Measurements from ENCODE around the gene PPP1R9A. TPM values are rescaled to one million over a fixed set of nuclear protein-coding genes. Genes with fewer than 3 reads are reported as not detected.
A peak's percentile ranks its signal among the peaks of the same experiment; 100 is the strongest.

Gene PPP1R9A
- total RNA-seq, 1 donor from 2014 or later: 30.6 TPM

DNA sequence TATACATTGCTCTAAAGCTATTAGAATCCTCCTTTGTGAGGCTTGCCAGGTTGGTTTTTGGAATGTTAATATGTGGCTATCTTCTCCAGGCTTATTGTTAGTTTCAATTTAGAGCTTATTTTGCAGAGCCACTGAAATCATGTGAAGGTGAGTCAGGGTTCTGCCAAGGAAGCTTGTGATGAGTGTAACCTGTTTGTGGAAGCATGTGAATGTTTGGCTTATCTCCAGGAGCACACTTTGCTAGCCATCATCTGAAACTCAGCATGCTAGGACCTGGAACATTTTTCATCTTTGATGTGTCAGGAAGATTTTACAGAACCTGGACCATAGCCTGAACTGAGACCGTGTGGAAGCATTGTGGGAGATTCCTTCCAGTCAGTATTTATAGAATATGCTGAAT is 197.3 kb downstream of the PPP1R9A start:
- intact Hi-C loops (cut with DNase I): no loop called here
- DNase-seq (no peak), ATAC-seq (peak; percentile 38)
- TF ChIP-seq, protein P1, sequence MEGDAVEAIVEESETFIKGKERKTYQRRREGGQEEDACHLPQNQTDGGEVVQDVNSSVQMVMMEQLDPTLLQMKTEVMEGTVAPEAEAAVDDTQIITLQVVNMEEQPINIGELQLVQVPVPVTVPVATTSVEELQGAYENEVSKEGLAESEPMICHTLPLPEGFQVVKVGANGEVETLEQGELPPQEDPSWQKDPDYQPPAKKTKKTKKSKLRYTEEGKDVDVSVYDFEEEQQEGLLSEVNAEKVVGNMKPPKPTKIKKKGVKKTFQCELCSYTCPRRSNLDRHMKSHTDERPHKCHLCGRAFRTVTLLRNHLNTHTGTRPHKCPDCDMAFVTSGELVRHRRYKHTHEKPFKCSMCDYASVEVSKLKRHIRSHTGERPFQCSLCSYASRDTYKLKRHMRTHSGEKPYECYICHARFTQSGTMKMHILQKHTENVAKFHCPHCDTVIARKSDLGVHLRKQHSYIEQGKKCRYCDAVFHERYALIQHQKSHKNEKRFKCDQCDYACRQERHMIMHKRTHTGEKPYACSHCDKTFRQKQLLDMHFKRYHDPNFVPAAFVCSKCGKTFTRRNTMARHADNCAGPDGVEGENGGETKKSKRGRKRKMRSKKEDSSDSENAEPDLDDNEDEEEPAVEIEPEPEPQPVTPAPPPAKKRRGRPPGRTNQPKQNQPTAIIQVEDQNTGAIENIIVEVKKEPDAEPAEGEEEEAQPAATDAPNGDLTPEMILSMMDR (IDR thresholded peaks at IDR 0.05): no peak
- Histone ChIP-seq H3K27ac (no peak overlapping the region), H3K36me3 (no peaks in the 10 kb centered on the region), H3K9me3 (no peaks in the 10 kb centered on the region), H3K27me3 (no peaks in the 10 kb centered on the region), H3K4me1 (no peaks in the 10 kb centered on the region), H3K4me3 (no peak overlapping the region)

DNA sequence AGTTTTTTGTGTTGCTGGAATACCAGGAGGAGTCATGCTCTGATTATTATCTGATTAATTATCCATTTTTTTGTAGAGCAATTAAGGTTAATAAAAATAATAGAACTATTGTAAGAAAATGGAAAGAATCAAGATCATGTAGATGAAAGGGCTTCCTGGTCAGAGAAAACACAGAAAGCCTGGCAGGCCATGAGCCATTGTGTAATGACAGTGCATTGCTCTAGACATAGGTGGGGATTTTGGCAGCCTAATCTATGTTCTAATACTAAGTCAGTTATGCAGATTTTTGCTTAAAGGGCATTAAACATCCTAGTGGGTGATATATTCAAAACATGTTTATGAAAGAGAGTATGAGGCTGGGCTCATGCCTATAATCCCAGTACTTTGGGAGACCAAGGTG is 198.2 kb downstream of the PPP1R9A start:
- Histone ChIP-seq H3K4me3 (no peak overlapping the region), H3K27ac (no peak overlapping the region), H3K27me3 (no peaks in the 10 kb centered on the region), H3K36me3 (no peaks in the 10 kb centered on the region), H3K4me1 (no peaks in the 10 kb centered on the region), H3K9me3 (no peaks in the 10 kb centered on the region)
- TF ChIP-seq, protein P1 (IDR thresholded peaks at IDR 0.05): no peak
- no peak for DNase-seq
- no peak for ATAC-seq
- intact Hi-C loops (cut with DNase I): no loop called here

DNA sequence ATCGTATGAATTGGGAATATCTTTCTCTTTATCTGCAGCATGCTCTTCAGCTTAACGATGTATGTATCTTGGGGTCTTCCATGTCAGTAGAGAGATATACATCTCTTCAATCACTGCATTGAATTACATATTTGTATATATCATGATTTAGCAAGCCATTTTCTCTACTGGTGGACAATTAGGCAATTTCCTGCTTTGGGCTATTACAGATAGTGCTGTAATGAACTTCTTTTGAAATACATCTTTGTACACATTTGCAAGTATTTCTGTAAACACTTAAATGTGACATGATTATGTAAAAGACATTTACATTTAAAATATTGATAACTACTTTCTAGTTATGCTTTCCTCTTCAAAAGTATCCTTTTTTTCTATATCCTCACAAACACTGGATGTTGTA is 199.0 kb downstream of the PPP1R9A start:
- ATAC-seq (no peak), DNase-seq (no peak)
- H3K36me3 ChIP-seq: no peaks in the 10 kb centered on the region
- no peaks in the 10 kb centered on the region for H3K4me1 ChIP-seq
- TF ChIP-seq, protein P1 (IDR thresholded peaks at IDR 0.05): no peak
- intact Hi-C loops (cut with DNase I): no loop called here
- H3K27me3 ChIP-seq: no peaks in the 10 kb centered on the region
- no peak overlapping the region for H3K4me3 ChIP-seq
- H3K9me3 ChIP-seq: no peaks in the 10 kb centered on the region
- no peak overlapping the region for H3K27ac ChIP-seq

DNA sequence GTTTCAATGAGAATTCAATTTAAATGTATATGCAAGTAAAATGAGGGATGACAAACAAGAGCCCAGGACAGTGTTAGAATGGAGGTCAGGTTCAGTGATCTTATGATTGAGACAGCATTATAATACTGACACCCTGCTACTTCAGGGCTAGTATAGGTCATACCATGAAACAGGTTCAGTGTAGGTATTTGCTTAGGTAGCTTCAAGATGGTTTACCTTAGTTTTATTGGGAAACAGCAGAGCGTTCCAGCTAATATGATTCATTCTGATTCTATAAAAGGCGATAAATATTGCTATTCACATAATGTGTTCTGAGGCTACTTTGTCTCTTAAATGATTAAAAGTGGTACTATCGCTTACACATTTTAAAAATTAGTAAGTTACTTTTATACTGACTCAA is 203.3 kb downstream of the PPP1R9A start:
- DNase-seq (no peak), ATAC-seq (peak; percentile 53)
- Histone ChIP-seq H3K27me3 (no peaks in the 10 kb centered on the region), H3K27ac (no peak overlapping the region), H3K4me3 (no peak overlapping the region), H3K9me3 (no peaks in the 10 kb centered on the region), H3K36me3 (no peaks in the 10 kb centered on the region), H3K4me1 (no peaks in the 10 kb centered on the region)
- intact Hi-C loops (cut with DNase I): no loop called here
- TF ChIP-seq, protein P1 (IDR thresholded peaks at IDR 0.05): no peak

DNA sequence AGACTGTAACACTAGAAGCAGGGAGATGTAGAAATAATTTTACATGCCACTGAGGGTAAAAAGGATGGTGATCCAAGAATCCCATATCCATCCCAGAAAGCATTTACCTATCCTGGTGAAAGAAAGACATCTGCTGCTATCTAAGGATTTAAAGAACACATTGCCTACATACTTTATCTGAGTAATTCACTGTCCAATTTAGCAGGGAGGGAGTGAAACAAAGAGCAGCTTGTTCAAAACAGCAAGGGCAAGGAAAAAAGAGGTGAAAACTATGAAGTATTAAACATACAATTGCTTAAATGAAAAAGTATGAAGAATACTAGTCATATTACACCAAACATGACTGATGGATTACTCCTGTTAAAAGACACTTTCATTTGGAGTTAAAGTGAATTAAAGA is 206.2 kb downstream of the PPP1R9A start:
- Histone ChIP-seq H3K36me3 (no peaks in the 10 kb centered on the region), H3K9me3 (no peaks in the 10 kb centered on the region), H3K27ac (no peak overlapping the region), H3K27me3 (no peaks in the 10 kb centered on the region), H3K4me3 (no peak overlapping the region), H3K4me1 (no peaks in the 10 kb centered on the region)
- ATAC-seq (no peak), DNase-seq (no peak)
- intact Hi-C loops (cut with DNase I): no loop called here
- TF ChIP-seq, protein P1 (IDR thresholded peaks at IDR 0.05): no peak

DNA sequence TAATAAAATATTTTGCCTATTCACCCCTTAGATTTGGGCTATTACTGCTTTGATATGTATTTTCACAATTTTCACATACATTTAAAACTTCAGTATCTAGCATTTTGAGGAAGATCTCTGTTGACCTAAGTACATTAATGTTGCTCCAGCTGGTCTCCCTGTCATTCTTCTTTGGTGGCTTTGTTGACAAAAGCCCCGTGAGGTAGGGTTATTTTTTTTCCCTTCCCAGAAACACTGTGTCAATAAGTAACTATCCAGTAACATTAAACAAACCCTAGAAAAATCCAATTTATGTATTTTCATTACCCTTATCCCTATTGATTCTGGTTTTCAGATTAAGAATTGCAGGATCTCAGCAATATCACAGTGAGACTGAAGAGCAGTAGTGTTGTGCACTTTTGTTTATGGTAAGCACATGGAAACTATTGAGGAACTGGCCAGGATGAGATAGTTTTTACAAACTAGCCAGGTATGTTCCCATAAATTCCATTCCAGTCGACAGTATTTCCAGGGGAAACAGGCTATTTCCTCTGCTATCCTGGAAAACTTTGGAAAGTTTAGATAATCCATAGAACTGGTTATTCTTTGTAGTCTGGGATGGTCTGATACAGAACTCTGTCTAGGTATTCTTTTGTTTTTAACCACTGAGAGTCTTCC is 218.8 kb downstream of the PPP1R9A start:
- intact Hi-C loops (cut with DNase I): no loop called here
- Histone ChIP-seq H3K4me3 (no peak overlapping the region), H3K4me1 (no peaks in the 10 kb centered on the region), H3K36me3 (no peaks in the 10 kb centered on the region), H3K27me3 (no peaks in the 10 kb centered on the region), H3K27ac (no peak overlapping the region), H3K9me3 (no peaks in the 10 kb centered on the region)
- DNase-seq (no peak), ATAC-seq (no peak)
- TF ChIP-seq, protein P1 (IDR thresholded peaks at IDR 0.05): no peak
